Ectodermal cell (in vitro differentiated cells): Measurements from ENCODE around the gene DERL3.

Experiments
- H3K27ac ChIP-seq: 2 replicates; pipeline ENCODE4 v1.7.0; 2013; ENCODE audit warnings: mild to moderate bottlenecking, low read depth, low read length; ENCODE audit not compliant: insufficient read depth, poor library complexity, severe bottlenecking
- H3K27me3 ChIP-seq: 2 replicates; pipeline ENCODE4 v1.7.0; 2013; ENCODE audit warnings: mild to moderate bottlenecking, low read length; ENCODE audit not compliant: insufficient read depth, control insufficient read depth, poor library complexity, severe bottlenecking
- H3K36me3 ChIP-seq: one replicate; pipeline ENCODE4 v1.7.0; 2013; ENCODE audit warnings: low read length; ENCODE audit not compliant: control insufficient read depth, insufficient read depth
- H3K4me1 ChIP-seq: one replicate; pipeline ENCODE4 v1.7.0; 2013; ENCODE audit warnings: low read length; ENCODE audit not compliant: control insufficient read depth, insufficient read depth
- H3K4me3 ChIP-seq: 2 replicates; pipeline ENCODE4 v1.7.0; 2013; ENCODE audit warnings: low read depth, low read length, control low read depth; ENCODE audit not compliant: insufficient read depth
- H3K9me3 ChIP-seq: 2 replicates; pipeline ENCODE4 v1.7.0; 2013; ENCODE audit warnings: mild to moderate bottlenecking, low read length, moderate library complexity; ENCODE audit not compliant: control insufficient read depth
- WGBS, 2 experiments: methylation state at CpG; one replicate each; pipeline ENCODE4 v1.1.7; 2013; ENCODE audit warnings: missing lambda C conversion rate in 2 of 2; 5-methylcytosine and 5-hydroxymethylcytosine counted together

Gene DERL3

DNA sequence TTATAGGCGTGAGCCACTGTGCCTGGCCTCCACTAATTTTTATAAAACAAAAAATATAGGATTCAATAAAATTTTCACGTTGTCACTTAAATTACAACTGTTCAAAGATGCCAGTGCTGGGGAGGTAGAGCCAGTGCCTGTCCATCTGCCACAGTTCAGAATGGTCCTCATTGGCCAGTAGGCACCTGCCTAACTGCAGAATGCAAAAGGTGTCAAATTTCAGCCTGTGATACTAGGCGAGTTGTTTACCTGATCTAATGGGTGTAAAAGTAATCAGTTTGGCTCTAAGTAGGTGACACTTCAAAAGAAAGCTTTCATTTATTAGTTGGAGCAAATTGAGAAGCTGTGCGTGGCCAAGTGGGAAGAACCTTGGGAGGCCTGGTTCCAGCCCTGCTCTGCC lies 49.7 kb downstream of the DERL3 start:
- peaks cover 14% of the 10 kb centered on the region for H3K36me3 ChIP-seq
- 84 to 89% methylated on average over 4 of the region's 4 CpGs for WGBS, 2 experiments
- H3K4me1 ChIP-seq = peaks cover 12% of the 10 kb centered on the region
- H3K4me3 ChIP-seq = no peak overlapping the region
- H3K27ac ChIP-seq = no peak overlapping the region
- no peaks in the 10 kb centered on the region for H3K9me3 ChIP-seq
- no peaks in the 10 kb centered on the region for H3K27me3 ChIP-seq

DNA sequence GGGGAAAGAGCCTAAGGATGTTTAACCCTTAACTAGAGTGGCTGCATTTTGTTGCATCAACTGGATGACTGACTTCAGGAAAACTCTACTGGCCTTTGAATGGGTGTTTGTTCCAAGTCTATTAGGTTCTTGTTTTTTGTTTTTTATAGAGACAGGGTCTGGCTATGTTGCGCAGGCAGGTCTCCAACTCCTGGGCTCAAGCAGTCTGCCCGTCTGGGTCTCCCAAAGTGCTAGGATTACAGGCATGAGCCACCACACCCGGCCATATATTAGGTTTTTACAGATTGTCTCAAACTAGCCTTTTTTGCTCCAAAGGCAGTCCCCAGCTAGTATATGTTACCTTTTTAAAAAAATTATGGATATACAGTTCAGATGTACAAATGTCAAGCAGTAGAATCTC lies 50.9 kb downstream of the DERL3 start:
- Histone ChIP-seq H3K4me1 (peaks cover 12% of the 10 kb centered on the region), H3K36me3 (peaks cover 8% of the 10 kb centered on the region), H3K9me3 (no peaks in the 10 kb centered on the region), H3K4me3 (peak overlapping the region; percentile 93), H3K27ac (no peak overlapping the region), H3K27me3 (no peaks in the 10 kb centered on the region)
- 82 to 83% methylated on average over 3 of the region's 3 CpGs for WGBS, 2 experiments

GRCh38 chr22:23787600-23787896 lies 51.3 kb downstream of the DERL3 start:
- peaks cover 12% of the 10 kb centered on the region for H3K4me1 ChIP-seq
- H3K9me3 ChIP-seq = no peaks in the 10 kb centered on the region
- peak overlapping the region; percentile 50 for H3K27ac ChIP-seq
- H3K36me3 ChIP-seq = peaks cover 8% of the 10 kb centered on the region
- no peaks in the 10 kb centered on the region for H3K27me3 ChIP-seq
- WGBS, 2 experiments = 11 to 12% methylated on average over 5 of the region's 5 CpGs
- H3K4me3 ChIP-seq = peak overlapping the region; percentile 93

GRCh38 chr22:23786752-23787599 lies 51.8 kb downstream of the DERL3 start, which contains the start of gene SMARCB1:
TSS of gene SMARCB1 (plus strand) at chr22:23786966. CDS start at chr22:23787170, 204 bp downstream.
- Histone ChIP-seq H3K27ac (peak within 1 kb of the TSS; percentile 100), H3K36me3 (peaks cover 3% of the 10 kb centered on the region), H3K27me3 (no peaks in the 10 kb centered on the region), H3K4me3 (peak within 1 kb of the TSS; percentile 93), H3K9me3 (no peaks in the 10 kb centered on the region), H3K4me1 (peaks cover 12% of the 10 kb centered on the region)
- WGBS, 2 experiments = 0% methylated on average over 97 of the region's 97 CpGs

DNA sequence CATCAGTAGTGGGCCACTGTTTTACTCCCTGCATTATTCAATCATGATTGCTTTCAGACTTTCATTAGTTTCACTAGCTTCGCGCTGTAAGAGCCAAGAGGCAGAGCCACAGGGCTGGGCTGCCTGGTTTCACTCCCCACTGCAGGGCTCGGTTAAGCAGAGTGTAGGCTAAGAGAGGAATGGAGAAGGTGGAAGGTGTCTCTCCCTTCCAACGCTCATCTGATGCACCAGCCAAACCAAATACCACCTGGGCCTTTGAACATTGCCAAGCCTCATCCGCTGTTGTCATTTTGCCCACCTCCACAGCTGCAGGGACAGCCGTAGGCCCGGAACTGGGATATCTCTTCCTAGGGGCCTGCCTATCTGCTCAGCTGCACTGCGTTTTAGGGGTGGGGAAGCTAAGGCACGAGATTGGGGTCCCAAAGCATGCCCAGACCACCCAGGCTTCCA lies 52.5 kb downstream of the DERL3 start:
- peaks cover 12% of the 10 kb centered on the region for H3K4me1 ChIP-seq
- H3K4me3 ChIP-seq = peak overlapping the region; percentile 93
- H3K36me3 ChIP-seq = no peaks in the 10 kb centered on the region
- WGBS, 2 experiments = 83 to 87% methylated on average over 9 of the region's 9 CpGs
- no peaks in the 10 kb centered on the region for H3K27me3 ChIP-seq
- H3K27ac ChIP-seq = peak overlapping the region; percentile 100
- no peaks in the 10 kb centered on the region for H3K9me3 ChIP-seq
